NCI-H128 (cell line): ENCODE data around the gene NOTUM.
A peak's percentile ranks its signal among the peaks of the same experiment; 100 is the strongest.

Experiments
- DNase-seq: peaks from one replicate; lab custom pipeline; 2025; ENCODE audit not compliant: unreplicated experiment; lab: John Stamatoyannopoulos, UW

Gene NOTUM

DNA sequence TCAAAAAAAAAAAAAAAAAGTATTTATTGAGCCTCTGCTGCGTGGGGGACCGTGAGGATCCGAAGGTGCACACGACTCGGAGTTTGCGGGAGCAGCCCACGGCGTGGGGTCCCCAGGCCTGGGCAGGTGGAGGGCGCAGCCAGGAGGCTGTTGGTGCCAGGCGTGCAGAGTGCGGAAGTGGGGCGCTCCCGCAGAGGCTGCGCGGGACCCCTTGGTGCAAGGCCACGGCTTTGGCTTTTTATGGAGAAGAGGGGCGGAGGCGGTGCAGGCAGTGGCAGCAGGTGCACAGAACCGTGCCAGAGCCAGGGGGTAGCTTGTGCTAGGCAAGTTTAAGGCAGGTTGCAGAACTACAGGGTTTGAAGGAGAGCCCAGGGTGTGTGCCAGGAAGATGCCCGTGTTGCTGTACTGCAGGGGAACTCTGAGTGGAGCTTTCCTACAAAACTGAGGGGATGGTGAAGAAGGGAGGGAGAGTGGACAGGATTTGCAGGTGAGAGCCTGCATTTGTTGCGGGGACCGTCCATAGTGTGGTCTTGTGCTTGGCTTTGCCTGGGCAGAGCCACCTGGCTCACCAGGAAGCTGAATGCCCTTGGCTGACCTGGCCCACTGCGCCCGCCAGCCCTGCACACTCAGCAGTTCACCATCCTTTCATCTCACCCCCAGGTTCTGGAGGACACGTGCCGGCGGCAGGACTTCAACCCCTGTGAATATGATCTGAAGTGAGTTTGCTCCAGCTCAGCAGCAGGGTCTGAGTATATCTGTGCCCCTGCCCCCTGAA lies 17.7 kb upstream of the NOTUM start:
- no peak for DNase-seq

DNA sequence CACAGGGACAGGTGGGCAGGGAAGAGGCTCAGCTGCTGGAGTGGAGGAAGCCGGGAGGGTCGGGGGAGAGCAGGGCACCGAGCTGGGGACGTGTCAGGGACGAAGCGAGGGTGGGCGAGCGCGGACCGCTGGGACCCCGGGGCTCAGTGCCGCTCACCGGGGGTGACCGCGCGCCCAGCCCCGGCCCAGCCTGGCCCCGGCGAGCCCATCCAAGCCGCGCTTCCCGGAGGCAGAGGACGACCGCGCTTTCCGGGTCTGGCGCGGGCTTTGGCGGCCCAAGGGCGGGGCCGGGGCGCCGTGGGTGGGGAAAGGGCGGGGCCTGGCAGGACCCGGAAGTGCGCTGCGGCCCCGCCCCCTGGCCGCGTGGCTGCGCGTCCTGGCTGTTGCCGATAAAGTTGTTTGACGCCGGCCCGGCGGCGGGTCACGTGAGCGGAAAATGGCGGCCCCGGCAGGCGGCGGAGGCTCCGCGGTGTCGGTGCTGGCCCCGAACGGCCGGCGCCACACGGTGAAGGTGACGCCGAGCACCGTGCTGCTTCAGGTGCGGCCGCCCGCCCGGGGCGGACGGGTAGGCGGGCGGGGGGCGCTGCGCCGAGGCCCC lies 16.3 kb upstream of the NOTUM start, which contains the start of gene ASPSCR1:
Gene ASPSCR1, plus strand, starts transcription at position 419 of the 598 bp plus-strand sequence. Its CDS starts 18 bp downstream, at position 437.
- DNase-seq, result peak; percentile 71

DNA sequence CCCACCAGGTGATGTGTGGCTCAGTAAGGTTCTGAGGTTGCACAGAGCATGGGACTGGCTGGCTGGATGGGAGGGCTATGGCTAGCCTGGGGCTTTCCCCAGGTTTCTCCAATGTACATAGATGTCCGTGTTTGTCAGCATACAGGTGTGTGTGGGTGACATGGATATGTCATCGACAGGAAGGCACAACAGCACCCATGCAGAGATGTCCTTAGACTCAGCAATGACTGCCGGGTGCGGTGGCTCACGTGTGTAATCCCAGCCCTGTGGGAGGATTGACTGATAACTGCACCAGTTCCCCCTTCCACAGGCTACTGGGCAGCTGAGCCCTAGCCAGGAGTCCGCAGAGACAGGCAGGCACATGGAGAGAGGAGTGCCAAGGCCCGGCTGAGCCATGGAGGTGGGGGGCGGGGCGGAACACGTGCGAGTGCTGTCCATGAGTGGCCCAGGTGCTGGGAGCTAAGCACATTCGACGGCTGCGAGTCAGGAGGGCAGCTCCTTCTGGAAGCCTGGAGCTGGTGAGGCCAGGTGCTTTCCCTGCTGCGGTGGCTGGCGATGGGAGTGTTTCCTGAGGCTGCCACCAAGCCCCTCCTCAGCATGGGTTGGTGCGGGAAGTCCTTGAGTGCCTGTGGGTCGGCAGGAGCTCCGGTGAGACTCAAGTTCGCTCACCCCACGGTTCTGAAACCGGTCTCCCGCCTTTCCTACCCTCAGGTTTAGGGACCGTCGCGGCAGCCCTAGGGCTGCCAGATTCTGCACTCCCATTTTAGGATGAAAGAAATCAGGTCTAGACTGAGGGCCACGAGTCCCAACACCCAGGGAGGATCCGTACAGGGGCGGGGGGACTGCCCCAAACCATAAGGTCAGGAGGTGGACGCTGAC lies 15.6 kb upstream of the NOTUM start:
- DNase-seq, result no peak

DNA sequence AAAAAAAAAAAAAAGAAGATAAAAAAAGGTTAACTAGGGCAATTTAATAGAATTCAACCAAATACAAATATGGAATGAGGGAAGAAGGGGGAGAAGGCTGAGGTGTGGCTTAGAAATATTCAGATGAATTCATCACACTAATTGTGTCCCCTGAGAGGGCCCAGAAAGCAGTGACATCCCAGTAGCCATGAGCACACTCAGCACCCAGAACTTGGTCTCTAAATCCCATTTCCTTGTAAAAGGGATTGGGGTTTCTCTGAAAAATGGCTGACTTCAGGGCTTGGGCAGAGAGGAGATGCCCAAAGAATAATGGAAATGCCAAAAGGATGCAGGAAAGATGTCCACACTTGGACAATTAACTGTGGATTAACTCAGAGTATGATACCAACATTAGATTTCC lies 12.4 kb upstream of the NOTUM start:
- DNase-seq, result no peak

DNA sequence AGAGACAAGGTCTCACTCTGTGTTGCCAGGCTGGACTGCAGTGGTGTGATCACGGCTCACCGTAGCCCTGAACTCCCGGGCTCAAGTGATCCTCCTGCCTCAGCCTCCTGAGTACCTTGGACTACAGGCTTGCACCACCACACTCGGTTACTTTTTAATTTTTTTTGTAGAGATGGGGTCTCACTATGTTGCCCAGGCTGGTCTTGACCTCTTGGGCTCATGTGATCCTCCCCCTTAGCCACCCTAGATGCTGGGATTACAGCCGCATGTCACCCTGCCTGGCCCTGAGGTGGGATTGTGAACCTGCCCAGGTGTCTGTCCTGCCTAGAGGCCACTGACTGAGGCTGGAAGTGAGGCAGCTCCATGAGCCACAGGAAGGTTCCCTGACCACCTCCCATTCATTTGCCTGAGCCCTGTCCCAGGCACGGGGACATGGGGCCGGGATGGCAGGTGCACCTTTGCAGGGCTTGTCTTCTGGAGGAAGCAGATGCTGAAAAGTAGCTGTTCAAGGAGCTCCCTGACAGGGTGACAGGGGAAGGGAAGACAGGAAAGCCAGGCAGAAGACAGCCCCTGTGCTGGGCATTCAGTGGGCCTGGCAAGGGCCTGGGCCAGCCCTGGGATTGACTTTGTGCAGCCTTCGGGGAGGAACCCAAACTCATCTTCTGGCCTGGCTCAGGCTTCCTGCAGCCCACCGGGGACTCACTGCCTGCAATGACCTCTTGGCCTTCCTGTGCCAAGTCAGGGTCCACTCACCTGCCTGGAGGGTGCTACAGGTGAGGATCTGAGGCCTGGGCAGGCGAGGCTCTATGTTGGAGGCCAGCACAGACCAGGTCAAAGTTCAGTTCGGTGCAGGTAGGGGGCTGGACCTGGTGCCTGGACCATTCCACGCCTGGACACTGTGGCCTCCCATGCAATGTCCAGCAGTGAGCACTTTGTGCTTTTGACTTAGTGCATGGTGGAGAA lies 8.1 kb upstream of the NOTUM start:
- DNase-seq, result no peak

DNA sequence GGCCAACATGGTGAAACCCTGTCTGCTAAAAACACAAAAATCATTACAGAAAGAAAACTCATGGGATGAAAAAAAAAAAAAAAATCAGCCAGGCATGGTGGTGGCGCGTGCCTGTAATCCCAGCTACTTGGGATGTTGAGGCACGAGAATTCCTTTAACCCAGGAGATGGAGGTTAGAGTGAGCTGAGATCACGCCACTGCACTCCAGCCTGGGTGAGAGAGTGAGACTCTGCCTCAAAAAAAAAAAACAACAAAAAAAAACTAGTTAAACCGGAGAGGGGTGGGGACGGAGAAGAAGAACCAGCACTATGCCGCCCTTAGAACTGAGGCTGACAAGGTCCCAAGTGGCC lies 7.4 kb upstream of the NOTUM start:
- DNase-seq, result no peak

DNA sequence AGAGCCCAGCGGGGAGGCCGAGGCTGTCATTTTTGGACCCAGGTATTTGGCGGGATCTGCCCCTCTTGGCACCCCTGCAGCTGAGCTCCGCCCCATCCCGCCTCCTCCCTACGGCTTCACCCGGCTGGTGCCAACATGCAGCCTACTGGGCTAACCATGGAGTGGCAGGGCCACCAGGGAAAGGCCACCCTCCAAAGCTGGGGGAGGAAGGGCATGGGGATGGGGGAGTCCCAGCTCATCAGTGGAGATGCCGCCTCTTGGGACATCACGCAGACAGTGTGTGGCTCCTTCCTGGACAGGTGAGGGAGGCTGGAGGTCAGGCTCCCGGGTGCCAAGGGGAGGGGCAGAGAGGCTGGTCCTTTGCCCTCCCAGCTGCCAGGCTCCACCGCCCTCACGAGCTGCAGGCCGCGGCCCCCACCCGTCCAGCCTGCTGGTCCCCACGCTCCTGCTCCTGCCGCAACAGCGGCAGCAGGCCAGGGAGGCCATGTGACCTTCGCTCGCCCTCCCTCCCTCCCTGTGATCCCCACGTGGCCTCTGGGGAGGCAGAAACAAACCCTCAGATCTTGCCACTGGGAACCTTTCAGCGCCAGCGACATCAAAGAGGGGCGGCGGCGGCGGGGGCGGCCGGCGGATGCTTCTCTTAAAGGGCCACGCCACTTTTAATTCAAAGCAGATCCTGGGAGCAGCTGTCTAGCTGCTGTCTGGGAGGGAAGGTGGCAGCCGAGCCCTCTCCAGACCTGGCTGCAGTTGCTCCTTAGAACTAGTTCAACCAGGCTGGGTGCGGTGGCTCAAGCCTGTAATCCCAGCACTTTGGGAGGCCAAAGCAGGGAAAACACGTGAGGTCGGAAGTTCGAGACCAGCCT lies 6.8 kb upstream of the NOTUM start:
- no peak for DNase-seq

DNA sequence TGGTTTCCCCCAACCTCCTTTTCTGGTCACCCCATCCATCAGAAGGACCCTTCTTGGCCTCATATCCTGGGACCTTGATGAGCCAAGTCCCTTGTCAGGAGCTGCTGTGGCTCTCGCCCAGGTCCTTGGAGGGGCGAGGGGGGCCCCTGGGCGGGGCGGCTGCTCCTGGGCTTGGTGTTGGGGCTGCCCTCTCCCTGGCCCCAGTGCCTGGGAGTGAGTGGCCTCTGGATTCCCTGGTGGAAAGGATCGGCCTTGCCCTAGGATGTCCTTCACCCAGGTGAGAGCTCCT lies 6.2 kb upstream of the NOTUM start:
- no peak for DNase-seq

DNA sequence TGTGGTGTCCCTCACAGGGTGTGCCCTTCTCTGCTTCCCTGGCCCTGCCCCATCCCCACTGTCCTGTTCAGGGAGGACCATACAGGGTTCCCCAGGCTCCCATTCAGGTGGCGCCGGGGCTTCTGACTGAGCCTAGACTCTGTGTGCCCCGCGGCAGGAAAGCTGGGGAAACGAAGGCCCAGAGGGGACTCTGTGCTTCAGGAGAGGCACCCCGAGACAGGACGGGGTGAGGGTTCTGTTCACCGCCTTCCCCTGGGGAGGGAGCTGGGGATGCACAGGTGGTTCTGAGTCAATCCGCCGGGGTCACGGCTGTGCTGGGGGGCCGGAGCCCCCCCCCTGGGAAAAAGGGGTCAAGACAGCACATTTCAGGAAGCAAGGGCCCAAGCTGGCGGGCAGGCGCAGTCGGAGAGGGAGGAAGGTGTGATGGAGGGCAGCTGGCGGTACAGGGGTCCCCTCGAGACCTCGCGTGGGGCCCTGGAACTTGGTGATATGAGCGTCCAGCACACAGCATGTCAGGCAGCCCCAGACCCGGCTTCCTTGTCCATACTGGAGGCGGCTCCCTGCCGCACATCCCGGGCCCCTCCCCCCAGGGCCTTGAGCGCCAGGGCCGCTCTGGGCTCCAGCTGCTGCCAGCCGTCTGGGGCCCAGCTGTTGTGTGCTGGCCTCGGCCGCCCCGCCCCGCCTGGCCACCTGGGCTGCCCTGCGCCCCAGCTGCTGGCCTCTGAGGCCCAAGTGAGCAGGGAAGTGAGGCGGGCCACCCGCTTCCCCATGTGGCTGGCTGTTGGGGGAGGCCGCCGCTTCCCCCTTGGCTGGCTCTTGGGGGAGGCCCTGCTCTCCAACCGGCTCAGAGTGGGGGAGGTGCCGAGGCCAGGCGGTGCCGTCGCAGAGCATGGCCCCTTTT lies 5.6 kb upstream of the NOTUM start:
- DNase-seq, result no peak

DNA sequence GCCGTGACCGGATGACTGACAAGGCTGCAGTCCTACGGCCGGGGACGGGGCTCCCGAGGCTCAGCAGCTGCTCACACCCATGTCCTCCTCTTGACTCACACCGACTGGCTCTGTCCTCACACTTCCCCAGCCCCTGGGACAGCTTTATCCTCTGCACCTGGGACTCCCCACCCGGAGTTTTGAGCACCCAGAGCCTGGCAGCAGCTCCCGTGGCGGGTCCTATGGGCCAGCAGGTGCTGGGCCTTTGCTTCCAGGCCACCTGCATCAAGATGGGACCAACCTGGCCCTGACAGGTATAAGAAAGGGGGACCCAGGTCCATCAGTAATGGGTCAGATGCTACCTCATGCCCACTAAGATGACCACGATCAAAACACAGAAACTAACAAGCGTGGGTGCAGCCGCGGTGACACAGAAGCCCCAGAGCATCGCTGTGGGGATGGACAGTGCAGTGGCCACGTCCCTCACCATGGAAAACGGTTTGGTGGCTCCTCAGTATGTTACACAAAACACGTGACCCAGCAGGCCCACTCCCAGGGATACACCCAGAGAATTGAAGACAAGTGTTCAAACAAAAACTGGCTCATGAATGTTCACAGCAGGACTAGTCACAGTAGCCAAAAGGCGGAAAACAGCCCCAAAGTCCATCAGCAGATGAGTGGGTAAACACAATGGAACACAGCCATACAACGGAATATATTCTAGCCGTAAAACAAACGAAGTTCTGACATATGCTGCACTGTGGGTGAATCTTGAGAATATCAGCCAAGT lies 3.3 kb upstream of the NOTUM start:
- DNase-seq, result no peak

DNA sequence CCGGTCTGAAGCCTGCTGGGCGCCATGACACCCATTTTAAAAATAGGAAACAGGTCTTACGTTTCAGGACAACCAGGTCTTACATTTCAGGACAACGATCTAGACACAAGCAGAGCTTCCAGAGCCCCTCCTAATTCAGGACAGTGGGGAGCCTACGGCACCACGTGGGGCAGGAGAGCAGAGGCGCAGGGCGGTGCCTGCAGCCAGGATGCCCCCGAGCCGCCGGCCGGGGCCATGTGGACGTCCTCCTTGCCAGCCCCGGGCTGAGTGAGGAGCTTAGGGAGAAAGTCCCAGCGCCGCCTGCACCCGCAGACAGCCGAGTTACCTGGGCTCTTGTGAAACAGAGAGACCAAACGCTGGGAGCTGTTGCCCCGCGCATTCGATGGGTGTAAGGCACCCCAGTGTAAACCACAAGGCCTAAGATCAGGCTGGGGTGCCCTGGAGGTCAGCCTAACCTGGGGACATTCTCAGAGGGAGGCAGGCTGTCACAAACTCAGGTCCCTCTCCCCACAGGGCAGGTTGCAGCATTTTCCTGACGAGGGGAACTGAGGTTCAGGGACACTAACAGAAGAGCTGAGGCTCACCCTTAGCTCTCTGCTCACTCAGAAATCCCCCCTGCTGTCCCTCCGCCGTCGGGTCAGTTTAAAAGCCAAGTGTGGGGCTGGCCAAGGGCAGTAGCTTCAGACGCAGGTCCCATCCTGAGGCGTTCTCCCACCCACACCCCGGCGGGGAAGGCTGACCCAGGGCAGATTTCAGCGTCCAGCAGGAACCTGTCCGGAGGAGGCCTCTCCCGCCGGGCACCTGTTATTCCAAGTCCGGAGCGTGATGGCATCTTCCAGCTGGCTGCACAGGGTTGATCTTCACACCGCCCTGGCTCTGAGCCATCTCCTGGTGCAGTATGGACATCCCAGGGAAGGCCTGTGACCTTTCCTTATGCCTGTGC lies 1.8 kb upstream of the NOTUM start:
- no peak for DNase-seq

DNA sequence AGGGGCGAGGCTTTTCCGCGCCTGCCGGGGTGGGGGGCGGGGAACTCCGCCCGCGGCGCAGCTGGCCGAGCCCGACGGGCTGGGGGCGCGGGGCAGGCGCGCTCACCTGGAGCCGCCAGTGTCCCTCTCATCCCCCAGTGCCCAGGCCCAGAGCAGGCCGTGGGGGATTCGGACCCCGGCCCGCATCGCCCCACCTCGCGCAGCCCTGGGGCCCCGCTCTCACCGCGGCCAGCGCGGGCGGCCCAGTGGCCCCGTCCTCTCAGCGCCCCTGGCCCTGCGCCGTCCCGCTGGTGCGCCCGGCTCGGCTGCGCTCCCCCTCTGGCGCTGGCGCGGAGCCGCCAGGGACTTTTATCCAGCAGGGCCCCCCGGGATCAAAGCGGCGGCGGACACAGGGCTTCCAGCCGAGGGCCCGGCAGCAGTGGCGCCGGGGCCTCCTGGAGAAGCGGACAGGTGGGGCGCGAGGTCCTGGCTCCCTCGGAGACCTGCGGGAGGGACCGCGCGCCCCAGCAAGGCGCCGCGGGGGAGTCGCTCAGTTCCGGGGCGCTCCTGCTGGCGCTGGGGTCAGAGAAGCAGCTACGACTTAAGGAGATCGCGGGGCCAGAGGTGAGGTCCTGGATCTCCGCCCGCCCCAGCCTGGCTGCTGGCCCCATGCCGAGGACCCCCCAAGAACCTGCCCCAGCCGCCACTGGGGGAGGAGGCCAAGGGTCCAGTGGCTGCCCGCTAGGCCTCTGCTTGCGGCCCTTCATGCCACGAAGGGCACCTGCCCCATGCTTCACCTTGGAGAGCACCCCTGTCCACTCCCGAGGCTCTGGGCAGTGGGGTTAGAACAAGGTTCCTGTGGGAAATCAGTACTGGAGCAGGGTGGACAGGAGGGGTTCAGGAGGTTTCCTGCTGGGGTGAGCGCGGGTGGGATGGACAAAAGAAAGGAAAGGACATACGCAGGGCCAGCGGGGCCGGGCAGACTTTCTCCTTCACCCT lies 823 bp upstream of the NOTUM start:
- no peak for DNase-seq

DNA sequence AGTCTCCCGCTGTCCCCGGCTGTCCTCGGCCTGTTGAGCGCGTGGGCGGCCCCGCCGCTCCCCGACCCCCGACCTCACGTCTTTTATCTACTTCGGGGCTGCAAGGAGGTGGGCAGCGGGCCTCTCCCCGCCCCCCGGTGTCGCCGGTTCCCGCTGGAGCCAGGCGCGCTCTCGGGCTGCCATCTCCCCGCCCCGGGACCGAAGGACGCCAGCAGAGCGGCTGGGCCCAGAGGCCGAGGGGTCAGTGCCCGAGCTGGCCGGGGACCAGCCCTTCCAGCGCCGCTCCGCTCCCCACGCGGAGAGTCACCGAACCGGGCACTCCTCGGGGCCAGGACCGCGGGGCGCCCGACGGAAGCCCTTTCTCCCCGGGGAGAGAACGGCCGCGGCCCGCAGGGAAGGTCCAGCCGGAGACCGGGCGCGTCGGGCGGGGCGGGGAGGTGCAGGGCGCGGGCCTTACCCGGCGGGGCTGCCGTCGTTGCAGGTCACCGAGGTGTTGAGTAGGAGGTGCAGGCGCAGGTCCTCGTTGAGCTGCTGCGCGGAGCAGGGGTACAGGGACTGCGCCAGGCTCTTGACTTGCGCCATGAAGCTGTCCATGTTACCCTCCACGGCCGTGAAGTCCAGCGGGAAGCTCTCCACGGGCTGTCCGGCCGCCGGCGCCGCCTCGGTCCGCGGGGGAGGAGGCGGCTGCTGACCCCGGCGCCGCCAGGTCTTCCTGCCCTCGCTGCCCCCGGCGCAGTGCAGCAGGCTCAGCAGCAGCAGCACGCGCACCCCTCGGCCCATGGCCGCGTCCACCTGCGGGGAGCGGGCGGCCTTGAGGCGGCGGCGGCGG lies 643 bp downstream of the NOTUM start:
- DNase-seq, result no peak

DNA sequence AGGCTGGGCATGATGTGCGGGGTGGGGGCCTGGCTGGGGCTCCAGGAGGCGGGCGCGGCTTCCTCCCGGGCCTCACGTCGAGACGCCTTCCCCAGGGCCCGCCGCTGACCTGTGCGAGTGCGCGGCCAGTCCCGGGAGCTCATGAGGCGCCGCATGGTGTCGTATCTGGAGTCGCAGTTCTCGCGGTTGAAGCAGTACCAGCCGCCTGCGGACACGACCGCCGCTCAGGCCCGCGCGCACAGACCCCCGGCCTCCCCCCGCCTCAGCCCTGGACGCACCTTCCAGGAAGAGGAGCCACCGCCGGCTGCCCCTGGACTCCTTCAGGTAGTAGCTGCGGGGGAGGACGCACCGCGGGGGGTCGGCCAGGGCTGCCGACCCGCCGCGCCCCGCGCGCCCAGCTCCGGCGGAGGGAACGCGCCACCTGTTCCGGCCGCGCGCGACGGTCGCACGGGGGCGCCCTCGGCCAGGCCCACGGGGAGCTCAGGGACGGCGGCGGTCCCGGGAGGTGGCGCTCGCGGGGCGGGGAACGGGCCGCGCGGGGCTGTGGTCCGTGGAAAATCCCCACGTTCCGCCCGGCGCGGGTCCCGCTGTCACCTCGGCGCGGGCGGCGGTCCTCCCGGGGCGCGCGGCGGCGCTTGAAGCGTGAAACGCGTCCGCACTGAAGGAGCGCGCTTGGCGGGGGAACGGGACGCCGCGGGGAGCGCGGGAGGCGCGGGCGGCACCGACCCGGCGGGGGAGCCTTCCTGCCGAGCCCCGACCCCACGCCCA lies 1.4 kb downstream of the NOTUM start:
- DNase-seq, result no peak
